Stimulated activated CD8-positive, alpha-beta memory T cell treated with anti-CD3 and anti-CD28 coated beads, Interleukin-7, amount 100 ng/mL, for 48 hours (primary cell): ENCODE data around the gene DUOX1.

Source experiments
- DNase-seq, 2 donors: peaks; one replicate each; pipeline ENCODE4 v3.0.0-alpha.2; 2020; ENCODE audit warnings: low read depth in 1 of 2; ENCODE audit errors: extremely low read depth in 1 of 2

DUOX1 gene

DNA sequence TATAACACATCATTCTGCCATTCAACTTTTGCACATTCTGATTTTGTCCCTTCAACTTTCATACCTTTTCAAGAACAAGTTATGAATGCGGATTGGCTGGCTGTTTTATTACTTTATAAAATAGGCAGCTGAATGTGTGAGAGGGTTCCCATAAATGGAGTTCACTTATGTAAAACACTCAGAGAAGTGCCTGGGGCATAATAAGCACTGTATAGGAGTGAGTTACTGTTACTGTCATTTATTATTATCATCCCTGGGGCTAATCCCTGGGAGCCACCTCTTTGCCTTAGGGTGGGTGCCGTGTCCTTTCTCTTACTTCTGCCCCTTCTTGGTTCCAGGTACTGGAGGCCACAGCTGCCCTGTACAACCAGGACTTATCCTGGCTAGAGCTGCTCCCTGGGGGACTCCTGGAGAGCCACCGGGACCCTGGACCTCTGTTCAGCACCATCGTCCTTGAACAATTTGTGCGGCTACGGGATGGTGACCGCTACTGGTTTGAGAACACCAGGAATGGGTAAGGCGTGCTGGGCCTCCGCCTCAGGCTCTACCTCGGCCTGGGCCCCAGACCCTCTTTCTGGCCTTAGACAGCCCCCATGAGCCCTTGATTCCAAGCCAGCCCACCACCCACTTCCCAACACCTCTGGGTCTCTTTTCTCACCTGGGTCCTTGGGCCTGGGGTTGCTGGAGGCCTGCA lies 10.9 kb downstream of the DUOX1 start:
- no peak for DNase-seq

DNA sequence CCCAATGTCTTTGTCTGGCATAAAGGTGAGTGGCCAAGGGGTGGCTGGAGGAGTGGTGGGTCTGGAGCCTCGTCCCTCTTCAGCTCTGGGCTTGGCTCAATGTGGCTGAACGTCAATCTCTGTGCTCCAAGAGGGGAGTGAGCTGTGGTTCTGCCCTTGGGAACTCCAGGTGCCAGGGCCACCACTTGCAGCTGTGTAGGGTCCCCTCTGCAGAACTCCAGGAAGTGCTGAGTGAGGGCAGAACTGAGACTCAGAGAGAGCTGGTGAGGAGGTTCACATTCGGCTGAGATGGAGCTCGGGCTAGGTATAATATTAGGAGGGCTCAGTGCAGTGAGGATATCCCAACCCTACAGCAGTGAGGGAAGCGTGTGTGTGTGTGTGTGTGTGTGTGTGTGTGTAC lies 11.6 kb downstream of the DUOX1 start:
- no peak for DNase-seq

DNA sequence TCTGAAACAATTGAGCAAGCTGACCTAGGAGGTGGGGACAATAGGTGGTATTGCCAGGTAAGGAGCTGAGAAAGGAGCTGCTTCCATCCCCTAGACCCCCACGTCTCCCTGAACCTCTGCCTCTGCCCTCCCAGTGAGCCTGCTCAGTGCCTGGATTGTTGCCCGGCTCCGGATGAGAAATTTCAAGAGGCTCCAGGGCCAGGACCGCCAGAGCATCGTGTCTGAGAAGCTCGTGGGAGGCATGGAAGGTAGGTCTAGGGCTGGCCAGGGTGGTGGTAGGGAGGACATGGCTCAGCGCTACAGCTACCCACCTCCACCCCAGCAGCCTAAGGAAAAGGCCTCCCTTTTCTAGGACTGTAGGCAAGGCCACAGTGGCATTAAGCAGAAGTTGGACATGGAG lies 13.3 kb downstream of the DUOX1 start:
- DNase-seq, result no peak

DNA sequence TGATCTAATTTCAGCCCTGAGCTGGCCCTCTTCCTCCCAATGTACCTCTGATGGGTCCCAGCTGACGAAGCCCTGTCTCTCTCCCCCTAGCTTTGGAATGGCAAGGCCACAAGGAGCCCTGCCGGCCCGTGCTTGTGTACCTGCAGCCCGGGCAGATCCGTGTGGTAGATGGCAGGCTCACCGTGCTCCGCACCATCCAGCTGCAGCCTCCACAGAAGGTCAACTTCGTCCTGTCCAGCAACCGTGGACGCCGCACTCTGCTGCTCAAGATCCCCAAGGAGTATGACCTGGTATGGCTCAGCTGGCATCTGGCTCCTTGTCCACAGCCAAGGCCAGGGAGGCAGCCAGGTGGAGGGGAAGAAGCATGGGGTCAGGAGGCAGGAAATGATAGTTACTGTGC lies 14.2 kb downstream of the DUOX1 start:
- DNase-seq, result no peak

DNA sequence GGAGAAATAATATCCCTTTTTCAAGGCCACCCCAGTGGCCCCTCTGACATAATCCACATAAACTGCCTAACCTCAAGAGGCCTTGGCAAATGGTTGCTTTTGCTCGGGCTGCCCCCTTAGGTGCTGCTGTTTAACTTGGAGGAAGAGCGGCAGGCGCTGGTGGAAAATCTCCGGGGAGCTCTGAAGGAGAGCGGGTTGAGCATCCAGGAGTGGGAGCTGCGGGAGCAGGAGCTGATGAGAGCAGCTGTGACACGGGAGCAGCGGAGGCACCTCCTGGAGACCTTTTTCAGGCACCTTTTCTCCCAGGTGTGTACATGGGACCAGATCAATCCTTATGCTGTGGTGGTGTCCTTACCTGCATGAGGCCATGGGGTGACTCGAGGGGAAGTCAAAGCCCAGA lies 15.0 kb downstream of the DUOX1 start:
- no peak for DNase-seq

DNA sequence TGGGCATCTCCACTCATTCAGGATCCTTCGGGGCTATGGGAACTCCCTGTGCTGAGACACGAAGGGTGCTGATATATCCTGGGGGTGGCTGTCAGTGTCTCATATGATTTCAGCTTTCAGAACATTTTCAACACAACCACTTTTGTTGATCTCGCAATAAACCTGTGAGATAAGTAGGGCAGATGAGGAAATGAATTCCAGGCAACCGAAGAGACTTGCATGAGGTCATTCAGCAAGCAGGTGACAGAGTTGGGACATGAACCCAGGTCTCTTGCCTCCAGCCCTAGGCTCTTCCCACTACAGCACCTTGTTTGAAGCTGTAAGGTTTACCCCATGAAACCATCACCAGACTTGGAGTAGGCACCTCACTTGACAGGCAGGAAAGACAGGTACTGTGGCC lies 16.6 kb downstream of the DUOX1 start:
- no peak for DNase-seq

DNA sequence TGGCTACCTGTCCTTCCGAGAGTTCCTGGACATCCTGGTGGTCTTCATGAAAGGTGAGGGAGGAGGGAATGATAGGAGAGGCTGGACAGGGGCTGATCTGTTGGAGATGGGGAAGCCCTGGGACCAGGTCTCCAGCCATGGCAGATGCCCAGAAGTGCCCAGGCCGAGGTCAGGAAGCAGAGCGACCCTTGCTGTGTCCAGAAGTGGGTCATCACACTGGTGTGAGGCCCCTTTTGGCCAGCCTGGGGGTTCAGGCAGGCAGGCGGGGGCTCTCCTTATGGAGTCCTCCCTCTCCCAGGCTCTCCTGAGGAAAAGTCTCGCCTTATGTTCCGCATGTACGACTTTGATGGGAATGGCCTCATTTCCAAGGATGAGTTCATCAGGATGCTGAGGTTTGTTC lies 17.8 kb downstream of the DUOX1 start:
- no peak for DNase-seq

DNA sequence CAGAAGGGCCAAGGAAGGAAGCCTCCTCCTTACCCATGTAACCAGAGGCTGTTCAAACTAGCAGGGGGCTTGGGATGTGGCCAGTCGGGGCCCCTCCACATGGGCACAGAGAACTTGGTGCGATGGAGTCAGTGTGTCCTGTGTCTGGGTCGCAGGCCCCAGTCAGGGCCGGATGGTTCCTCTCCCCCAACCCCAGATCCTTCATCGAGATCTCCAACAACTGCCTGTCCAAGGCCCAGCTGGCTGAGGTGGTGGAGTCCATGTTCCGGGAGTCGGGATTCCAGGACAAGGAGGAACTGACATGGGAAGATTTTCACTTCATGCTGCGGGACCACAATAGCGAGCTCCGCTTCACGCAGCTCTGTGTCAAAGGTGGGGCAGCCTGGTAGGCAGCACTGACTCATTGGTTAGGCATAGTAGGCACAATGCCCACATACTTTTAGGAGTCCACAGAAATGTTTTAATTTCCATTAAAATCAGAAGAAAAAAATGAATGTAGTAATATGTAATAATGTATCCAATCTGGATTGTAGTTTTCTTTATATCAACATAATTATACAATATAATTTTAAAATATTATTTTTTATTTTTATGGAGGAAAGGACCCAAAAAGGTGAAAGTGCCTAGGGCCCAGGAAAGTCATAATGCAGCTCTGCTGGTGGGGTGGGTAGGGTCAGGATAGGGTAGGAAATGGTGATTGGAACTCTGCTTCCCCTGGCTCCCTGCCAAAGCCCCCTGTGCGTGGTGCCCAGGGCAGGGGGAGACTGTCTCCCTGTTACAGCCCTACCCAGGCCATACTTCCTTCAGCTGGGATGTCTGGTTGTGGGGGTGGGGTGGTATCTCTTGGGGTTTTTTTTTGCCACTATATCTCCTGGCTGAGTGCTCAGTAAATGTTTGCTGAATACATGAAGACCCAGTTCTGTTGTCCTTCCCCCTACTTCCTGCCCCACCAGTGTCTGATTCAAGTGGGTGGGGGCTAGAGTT lies 18.6 kb downstream of the DUOX1 start:
- DNase-seq, result no peak

DNA sequence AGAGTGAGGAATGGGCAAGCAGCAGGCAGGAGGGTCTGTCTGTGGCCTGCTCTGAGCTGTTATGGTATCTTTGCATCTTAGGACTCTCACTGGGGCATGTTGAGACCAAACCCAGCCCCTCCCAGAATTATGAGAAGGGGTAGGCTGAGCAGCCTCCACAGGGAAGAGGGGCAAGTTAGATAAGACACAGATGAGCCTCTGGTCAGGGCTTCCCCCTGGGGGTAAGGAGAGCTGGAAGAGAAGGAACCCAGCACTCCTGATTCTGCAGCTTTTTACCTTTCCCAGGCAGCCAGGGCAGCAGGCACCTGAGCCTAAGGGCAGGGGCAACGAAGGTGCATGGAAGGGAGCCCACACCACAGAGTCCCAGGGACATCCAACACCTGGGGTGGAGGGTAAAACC lies 19.3 kb downstream of the DUOX1 start:
- DNase-seq, result no peak

DNA sequence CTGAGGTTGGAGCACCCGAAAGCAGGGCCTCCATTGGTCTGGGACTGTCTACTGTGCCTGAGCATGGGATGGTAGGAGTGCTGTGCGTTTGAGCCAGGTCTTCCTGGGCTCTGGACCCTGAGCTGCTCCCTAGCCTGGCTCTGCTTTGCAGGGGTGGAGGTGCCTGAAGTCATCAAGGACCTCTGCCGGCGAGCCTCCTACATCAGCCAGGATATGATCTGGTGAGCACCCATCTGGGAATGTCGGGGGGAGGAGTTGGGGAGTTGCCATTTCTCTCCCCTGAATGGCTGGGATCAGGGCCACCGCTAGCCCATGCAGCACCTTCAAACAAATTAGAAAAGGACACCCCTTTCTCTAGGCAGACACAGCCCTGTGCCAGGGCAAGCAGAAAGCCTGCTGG lies 20.7 kb downstream of the DUOX1 start:
- no peak for DNase-seq

DNA sequence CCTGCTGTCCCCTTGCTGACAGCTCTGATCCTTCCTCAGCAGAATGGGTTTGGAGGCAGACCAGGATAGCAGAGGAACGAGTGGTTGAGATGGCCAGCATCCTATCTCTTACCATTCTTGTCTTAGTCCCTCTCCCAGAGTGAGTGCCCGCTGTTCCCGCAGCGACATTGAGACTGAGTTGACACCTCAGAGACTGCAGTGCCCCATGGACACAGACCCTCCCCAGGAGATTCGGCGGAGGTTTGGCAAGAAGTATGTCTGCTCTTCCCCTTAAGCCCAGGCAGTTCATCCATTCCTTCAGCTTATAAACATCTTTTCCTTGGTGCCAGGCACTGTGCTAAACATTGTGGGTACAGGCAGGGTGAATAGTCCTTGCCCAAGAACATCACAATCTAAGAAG lies 21.2 kb downstream of the DUOX1 start:
- no peak for DNase-seq

DNA sequence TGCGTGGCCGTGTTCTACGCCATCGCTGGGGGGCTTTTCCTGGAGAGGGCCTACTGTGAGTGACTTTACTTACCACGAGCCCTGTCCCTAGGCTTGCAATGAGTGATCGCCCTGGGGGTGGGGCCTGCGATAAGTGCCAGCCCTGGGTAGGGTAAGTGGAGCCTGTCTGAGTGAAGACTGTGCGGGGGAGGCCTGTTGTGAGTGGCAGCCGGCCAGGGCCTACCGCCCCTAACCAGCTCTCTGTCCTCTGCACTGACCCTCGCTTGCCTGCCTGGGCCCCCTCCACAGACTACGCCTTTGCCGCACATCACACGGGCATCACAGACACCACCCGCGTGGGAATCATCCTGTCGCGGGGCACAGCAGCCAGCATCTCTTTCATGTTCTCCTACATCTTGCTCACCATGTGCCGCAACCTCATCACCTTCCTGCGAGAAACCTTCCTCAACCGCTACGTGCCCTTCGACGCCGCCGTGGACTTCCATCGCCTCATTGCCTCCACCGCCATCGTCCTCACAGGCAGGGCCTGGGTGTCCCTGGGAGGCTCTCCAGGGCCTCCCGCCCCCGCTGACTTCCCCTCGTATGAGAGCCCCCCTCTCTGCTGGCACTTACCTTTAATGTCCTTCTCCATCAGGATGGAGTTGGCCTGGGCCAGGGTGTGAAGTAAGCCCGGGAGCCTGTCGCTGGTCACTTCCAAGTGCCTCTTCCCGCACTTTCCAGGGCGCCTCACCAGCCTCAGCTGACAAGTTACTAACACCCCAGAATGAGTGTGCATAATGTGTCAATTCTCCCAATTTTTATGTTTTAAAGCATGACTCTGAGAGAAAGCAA lies 22.4 kb downstream of the DUOX1 start:
- no peak for DNase-seq

DNA sequence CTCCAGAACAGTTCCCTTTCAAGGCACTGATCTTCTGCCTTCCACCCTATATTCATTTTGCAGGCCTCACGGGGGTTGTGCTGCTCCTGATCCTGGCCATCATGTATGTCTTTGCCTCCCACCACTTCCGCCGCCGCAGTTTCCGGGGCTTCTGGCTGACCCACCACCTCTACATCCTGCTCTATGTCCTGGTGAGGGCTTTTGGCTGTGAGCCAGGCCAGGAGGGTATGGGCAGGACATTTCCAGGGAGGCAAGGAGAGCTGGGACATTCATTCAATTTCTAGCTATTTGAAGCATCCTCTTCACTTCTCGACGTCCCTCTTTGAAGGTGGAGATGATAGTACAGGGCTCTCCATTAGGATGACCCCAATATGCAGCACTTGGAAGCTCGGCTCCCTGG lies 25.9 kb downstream of the DUOX1 start:
- DNase-seq, result no peak

DNA sequence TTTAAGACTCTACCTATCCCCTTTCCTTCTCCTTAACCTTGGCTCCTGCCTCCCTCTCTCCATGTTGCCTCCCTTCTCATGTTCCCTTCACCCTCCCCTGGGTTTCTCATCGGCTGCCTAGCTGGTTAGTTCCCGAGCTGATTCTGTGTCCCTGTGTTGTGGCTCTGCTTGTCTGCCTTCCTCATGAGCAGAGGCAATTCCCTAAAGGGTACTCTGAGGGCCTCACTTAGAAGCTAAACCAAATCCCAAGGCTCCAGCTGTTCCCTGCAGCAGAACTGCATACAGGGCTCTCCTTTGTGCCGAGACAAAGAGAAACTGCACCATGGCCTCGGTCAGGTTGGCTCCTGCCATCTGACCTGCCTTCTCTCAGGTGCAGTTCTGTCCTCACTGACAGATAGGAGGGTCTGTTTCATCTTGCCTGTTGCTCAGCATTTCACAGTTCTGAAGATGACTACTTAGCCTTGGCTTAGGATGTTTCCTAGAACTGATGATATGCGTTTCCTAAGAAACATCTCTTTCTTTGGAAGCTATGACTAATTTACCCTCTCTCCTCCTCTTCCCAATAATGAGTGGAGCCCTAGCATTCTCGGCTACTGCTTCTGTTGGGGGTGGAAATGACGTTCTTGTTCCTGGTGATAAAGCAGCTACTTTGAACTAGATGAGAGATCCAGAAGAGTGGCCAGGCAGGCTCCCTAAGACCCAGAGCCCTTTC lies 27.1 kb downstream of the DUOX1 start:
- no peak for DNase-seq

DNA sequence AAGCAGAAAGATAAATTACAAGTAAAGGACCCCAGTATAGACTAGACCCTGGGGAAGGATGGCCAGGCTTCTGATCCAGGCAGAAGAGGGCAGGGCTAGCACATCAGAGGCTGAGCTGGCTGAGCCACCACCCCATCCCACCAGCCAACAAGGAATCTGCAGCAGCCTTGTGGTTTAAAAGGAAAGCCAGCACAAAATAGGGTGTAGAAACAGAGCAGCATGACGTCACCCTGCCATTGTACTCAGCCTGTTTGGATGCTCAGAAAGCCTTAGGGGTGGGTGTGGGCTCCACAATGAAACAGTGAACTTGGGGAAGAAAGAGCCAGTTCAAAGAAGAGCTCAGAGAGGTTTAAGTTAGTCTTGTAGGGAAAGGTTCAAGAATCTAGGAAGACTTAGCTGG lies 28.2 kb downstream of the DUOX1 start:
- DNase-seq, result peak in 1 of 2 donors; percentile 29

DNA sequence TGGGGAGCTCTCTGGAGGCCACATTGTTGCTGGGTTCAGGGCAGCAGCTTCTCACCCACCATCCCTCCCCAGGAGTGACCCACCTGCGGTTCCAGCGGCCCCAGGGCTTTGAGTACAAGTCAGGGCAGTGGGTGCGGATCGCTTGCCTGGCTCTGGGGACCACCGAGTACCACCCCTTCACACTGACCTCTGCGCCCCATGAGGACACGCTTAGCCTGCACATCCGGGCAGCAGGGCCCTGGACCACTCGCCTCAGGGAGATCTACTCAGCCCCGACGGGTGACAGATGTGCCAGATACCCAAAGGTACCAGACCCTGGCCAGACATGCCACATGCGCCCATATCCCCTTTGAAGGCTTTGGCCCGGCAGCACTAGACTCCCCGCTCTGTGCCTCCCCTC lies 31.9 kb downstream of the DUOX1 start:
- DNase-seq, result no peak

DNA sequence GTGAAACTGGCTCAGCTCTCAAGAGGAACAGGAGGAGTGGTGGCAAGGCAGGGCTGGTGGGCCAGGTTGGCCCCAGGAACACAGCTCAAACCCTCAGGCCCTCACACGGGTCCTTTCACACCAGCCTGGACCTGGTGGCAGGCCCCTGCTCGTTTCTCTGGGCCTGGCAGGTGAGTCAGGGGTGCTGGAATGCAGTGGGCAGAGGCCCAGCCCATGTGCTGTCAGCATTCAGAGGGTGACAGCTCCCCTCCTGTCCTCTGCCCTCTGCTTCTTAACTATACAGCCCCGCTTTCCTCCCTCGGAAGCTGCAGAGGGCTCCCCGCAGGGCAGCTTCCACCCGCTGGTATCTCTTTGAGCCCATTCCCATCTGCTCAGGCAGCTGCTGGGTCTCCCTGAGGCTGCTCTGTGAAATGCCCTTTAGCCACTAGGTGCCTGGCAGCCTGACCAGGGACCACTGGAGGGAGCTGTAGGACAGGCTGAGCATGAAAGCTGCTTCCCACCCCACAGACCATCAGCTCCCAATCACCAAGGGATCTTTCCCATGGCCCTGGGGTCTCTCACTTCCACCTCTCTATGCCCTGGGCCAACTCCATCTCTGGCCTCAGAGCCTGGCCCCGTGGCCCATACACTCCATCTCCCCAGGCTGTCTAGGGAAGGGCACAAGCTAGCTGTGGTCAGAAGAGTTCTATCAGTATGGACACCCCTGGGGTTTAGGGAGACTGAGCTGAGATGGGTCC lies 33.1 kb downstream of the DUOX1 start:
- peak in 1 of 2 donors; percentile 58 for DNase-seq

DNA sequence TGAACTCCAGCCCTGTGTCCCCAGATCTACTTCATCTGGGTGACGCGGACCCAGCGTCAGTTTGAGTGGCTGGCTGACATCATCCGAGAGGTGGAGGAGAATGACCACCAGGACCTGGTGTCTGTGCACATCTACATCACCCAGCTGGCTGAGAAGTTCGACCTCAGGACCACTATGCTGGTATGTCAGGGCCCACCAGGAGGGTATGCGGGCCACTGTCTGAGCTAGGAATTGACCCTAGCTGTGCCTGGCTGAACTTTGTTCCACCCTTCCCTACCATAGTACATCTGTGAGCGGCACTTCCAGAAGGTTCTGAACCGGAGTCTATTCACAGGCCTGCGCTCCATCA lies 33.7 kb downstream of the DUOX1 start:
- no peak for DNase-seq

DNA sequence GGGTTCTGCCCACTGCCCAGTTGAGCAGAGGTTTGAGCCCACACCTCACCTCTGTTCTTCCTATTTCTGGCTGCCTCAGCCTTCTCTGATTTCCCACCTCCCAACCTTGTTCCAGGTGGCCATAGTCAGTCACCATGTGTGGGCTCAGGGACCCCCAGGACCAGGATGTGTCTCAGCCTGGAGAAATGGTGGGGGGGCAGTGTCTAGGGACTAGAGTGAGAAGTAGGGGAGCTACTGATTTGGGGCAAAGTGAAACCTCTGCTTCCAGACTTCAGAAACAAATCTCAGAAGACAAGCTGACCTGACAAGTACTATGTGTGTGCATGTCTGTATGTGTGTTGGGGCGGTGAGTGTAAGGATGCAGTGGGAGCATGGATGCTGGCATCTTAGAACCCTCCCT lies 35.1 kb downstream of the DUOX1 start:
- no peak for DNase-seq

DNA sequence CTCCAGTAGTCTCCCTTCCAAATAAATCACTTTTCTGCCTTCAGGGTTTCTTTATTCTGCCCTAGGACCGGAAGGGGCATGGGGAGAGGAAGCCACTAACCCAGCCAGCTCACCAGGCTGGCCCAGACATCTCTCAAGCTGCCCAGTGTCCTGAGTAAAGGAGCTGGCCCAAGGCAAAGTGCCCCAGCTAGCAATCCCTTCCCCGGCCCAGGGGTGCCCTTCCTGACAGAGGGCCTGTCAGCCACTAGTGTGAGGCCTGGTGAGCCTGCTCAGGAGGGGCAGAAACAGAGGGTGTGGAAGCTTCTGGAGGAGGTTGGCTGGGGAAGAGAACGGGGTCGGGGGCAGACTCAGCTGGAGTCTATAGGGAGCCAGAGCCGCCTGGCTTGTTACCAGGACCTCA lies 35.7 kb downstream of the DUOX1 start:
- no peak for DNase-seq
